Left colon (tissue), 2 donors: Measurements from ENCODE around the gene JUP. TPM values are rescaled to one million over a fixed set of nuclear protein-coding genes. Genes with fewer than 3 reads are reported as not detected.
"Not testable (repeated sequence)": the region's sequence is repeated elsewhere in the genome, so short reads cannot be mapped to it uniquely, and the experiment has no call there.

Source experiments
- ATAC-seq: fragments of 200-7000 bp; cut with Tn5 transposase; one replicate; pipeline ENCODE4 v1.9.1; 2020; ENCODE audit warnings: mild to moderate bottlenecking, moderate library complexity
- DNase-seq, 2 donors: peaks; one replicate each; pipeline ENCODE4 v3.0.0-alpha.2; 2020
- intact Hi-C, 2 donors: fragments of 100-400 bp; cut with DNase I in 1 of 2; cut with micrococcal nuclease in 1 of 2; formaldehyde crosslinking; loops; one replicate each; pipeline versions ENCODE4 v1.11.2 to v1.14.0; 2022; cut with DNase I, micrococcal nuclease
- total RNA-seq, 2 donors: library from RNA; stranded (reverse); fragmentation: NEBNext Ultra II Directional; extraction: Animal tissue kit (Norgen Biotek cat#: 25700); gene quantifications; one replicate each; pipeline ENCODE4 v1.2.1, GENCODE V29; 2021
- donor health status: DM: no; HTN: no; CAD: no.
- donor health status: DM: yes; HTN: yes; CAD: no.

JUP gene
- total RNA-seq, 2 donors from 2014 or later, result 343 to 345 TPM

DNA sequence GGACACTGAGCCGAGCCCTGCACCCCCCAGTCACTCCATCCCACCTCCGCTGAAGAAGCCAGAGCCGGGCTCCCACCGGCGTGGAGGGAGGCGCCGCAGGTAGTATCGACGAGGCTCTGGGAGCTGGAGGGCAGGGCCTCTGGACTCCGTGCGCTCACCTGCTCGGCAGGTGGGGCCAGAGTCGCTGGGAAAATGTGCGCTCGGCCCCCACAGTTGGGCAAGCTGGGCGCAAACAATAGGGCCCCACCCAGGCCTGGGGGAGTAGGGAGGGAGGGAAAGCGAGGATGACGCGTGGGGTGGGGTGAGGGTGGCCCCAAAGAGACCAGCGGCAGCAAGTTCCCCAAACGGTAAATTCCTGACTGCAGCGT lies 668 bp downstream of the JUP start:
- ATAC-seq, result peak; percentile 68
- intact Hi-C loops, result no loop called here
- peak; percentile 86 to 91 for DNase-seq

- intact Hi-C loops, result no loop called here
- peak; percentile 9 for ATAC-seq
These were observed 1.2 kb downstream of the JUP start for GRCh38 chr17:41785091-41785858.

DNA sequence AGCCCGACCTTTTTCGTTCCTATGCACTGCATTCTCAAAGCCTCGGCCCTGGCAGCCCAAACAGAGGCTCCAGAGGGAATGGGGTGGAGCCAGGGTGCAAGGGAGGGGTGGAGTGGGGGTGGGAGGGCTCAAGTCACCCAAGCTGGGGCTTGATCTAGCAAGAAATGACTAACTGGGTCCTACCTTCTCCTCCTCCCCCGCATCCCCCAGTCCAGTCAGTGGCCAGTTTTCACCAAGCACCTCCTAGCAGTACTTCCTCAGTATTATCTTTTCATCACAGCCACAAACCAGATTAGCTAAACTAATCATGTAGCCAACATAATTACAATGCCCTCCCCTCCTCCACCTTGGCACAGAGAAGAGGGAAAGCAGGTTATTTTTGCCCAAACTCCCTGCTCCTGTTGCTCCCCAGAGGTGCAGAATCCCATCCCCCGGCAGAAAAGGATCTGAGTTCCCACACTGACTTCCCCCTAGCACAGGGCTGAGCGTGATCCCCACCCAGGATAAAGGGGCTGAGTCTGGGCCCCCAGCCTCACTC lies 2.2 kb downstream of the JUP start:
- DNase-seq (peak; percentile 45), ATAC-seq (no peak)
- intact Hi-C loops, result no loop called here

More at GRCh38 chr17:41785091-41785858, 1.2 kb downstream of the JUP start:
- peak; percentile 48 to 62 for DNase-seq

DNA sequence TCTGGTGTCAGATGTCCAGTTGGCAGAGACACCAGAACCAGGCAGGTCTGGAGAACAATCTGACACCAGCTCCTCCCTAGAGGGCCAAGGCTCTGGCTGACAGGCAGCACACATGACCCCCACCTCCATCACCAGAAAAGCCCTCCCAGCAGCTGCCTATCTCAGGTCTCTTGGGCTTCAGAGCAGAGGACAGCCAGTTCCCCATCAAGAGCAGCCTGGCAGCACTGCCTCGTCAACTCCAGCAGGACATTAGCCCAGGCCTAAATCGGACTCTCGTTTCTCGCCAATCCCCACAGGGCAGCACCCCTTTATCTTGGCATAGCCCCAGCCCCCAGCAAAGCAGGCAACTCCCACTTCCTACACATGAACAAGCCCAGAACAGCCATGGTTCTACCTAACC lies 4.4 kb downstream of the JUP start:
- DNase-seq, result no peak
- ATAC-seq, result no peak
- intact Hi-C loops, result no loop called here

- ATAC-seq (no peak), DNase-seq (no peak)
- intact Hi-C loops, result no loop called here
These were observed 5.0 kb downstream of the JUP start for GRCh38 chr17:41781404-41782110.

GRCh38 chr17:41779954-41780353 lies 6.6 kb downstream of the JUP start:
- no peak for ATAC-seq
- intact Hi-C loops, result no loop called here
- DNase-seq, result no peak

GRCh38 chr17:41777574-41778188 lies 8.8 kb downstream of the JUP start:
- ATAC-seq, result peak; percentile 15
- intact Hi-C loops, result no loop called here
- DNase-seq, result peak; percentile 58 to 73

DNA sequence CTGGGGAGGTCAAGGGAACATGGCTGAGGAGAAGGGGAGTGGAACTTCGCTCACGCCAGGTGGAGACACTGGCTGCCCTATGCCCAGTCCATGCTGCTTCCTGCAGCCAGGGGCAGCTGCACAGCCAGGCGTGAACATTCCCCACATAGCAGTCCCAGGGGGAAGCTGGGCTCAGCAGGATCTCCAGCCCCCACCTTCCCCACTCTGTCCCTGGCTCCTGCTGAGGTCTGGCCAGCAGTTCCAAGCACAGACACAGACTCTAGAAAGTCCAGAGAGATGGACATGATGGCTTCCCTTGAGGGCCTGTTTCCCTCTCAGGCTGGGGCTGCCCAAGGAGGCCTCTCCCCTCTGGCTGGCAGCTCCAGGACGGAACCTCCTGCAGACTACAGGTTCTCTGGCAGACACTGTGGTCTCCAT lies 9.3 kb downstream of the JUP start:
- intact Hi-C loops, result no loop called here
- ATAC-seq, result no peak
- DNase-seq, result peak; percentile 36 to 65

- ATAC-seq, intact Hi-C loops, DNase-seq: not testable (repeated sequence)
These were observed 10.1 kb downstream of the JUP start for GRCh38 chr17:41776262-41776900.

- ATAC-seq (peak; percentile 46), DNase-seq (peak; percentile 70 to 84)
- intact Hi-C loops, result no loop called here
These were observed 10.9 kb downstream of the JUP start for GRCh38 chr17:41775394-41776226.

GRCh38 chr17:41773731-41774193 lies 12.7 kb downstream of the JUP start:
- no peak for ATAC-seq
- DNase-seq, result peak; percentile 34 to 40
- intact Hi-C loops, result no loop called here

DNA sequence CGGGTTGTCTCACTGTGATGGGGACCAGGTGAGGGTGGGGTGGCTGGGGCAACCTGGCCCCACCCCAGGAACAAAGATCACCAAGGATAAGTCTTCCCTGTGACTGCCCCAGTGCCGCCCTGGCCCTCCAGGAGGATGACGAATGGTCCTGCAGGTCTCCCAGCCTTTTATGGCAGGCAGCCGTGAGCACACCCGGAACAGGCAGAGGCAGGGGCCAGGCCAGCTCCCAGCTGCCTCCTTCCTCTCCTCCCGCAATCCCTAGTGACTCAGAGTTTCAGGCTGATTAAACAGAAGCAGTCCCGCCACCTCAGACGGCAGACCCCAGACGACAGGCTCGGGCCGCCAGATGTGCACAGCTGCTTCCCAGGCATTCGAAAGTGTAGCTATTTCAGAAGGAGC lies 13.3 kb downstream of the JUP start:
- DNase-seq, result peak; percentile 87 to 97

GRCh38 chr17:41772586-41773189 lies 13.8 kb downstream of the JUP start:
- DNase-seq (peak; percentile 59 to 69), ATAC-seq (peak; percentile 43)
- intact Hi-C loops, result no loop called here

More for the DNA sequence above, 13.3 kb downstream of the JUP start:
- intact Hi-C loops, result no loop called here
- ATAC-seq, result peak; percentile 70

DNA sequence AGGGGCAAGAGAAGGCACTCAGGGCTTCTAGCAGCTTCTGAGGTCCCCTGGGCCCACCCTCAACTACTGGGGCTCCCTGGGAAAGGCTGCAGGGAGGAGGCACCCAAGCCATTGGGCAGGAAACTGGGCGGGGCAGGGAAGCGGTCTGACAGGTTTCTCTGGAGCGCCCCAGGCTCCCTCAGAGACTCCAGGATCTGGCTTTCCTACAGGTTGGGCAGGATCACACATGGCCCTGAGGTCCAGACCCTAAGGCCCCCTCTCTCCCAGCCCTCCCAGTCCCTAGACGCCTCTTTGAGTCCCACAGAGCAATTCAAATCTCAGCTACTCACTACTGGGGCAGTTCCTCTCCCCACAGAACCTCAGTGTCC lies 14.3 kb downstream of the JUP start:
- intact Hi-C loops, result no loop called here
- ATAC-seq, result peak; percentile 63

DNA sequence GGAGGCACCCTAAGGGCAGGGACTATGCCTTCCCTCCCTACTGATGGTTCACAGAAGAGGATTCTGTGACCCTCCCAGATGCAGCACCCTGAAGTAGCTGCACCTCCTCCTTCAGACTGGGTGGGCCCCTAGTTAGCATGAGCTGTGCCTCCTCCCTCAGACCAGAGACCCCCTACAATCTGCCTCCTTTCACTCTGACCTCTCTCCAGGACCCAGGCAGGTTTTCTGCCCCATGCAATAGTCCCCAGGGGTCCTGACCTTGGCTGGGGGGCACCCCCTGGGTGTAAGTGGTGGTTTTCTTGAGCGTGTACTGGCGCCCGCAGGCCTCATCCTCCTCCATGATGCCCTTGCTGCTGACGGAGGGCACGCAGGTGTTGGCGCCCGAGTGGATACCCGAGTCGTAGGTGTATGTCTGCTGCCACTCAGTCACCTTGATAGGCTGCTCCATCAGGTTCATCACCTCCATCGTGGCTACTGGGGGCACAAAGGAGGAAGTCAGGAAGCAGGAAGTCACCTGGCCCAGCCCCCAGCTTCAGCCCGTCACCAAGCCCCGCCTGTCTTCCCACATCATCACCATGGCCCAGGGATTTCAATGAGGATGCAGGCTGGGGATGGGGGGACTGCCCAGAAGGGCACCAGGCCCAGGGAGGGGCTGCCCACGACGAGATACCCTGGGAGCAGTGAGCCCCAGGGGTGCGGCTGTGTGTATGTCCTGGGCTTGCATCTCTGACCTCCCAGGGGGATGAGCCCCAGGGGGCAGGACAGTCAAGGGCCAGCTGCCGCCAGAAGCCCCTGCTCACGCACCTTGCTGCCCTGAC lies 14.9 kb downstream of the JUP start:
- intact Hi-C loops, result no loop called here
- ATAC-seq, result no peak
- peak; percentile 35 to 57 for DNase-seq

More for the DNA sequence above, 14.3 kb downstream of the JUP start:
- DNase-seq, result peak; percentile 88 to 91

DNA sequence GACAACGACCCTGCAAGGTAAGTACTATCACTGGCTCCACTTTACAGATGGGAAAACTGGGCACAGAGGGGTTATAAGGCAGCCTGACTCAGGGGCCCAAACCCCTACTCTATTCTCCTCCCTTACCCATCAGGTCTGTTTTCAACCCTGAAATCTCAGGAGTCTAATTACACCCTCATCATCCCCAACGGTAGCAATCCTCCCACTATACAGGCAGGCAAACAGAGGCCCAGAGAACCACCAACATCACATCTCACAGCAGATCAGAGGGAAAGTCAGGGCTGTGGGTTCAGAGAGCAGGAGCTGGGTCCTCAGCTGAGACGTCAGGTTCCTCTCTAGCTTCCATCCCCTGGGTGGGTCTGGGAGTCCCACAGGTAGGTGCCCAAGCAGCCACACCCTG lies 16.5 kb downstream of the JUP start:
- ATAC-seq (no peak), DNase-seq (no peak)
- intact Hi-C loops, result no loop called here

GRCh38 chr17:41769346-41769862 lies 17.1 kb downstream of the JUP start:
- no peak for DNase-seq
- no peak for ATAC-seq
- intact Hi-C loops, result no loop called here
